OCI-LY3 (cell line): ENCODE results near the gene PRMT2.

Source experiments
- CTCF ChIP-seq: fragments of 200-600, 300-600 bp; sonication (generic); IDR thresholded peaks from 2 replicates; pipeline ENCODE4 v1.5.1; 2014; ENCODE audit warnings: antibody characterized with exemption, low read length, low read depth
- EZH2phosphoT487 ChIP-seq: fragments of 200-600 bp; shearing (Covaris generic); IDR thresholded peaks from 2 replicates; pipeline ENCODE4 v1.6.1; 2018; ENCODE audit warnings: antibody characterized with exemption, mixed run types, low read depth

DNA sequence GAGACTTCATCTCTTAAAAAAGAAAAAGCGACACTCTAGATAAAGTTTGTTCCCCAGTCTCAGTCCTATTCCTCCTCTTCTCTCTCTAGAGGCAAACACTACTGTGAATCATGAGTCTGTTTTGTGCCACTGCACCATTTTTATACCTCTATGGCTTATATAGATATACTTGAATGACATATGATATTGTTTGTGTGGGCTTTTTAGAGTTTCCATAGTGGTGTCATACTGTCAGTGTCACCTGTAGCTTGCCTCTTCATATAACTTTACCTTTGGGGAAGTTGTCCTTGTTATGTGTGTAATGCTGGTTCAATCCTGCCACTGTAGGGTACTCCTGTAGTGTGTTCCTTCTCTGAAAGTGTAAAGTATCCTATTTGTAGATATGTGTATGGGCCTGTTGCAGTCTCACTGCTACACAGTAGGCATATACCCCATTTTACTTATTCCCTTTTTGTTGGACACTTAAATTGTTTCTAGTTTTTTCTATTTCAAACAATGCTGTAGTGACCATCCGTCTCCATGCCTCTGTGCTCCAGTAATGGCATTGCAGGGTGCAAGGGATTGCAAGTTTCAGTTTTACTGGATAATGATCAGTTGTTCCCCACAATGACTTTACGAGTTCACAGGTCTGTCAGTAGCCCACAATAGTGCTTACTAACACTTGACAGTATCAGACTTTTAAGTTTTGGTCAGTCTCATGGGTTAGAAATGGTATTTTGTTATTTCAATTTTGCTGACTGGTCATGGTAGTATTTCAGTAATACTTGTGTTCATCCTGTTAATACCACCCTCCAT, 2.7 kb downstream of the PRMT2 start:
- TF ChIP-seq CTCF (no peak), EZH2phosphoT487 (no peak)
